Measurements from ENCODE around the gene BBS1. TPM values are rescaled to one million over a fixed set of nuclear protein-coding genes. Genes with fewer than 3 reads are reported as not detected.
A peak's percentile ranks its signal among the peaks of the same experiment; 100 is the strongest.

Gene BBS1
- total and polyA plus RNA-seq, 2 donors = 11.0 to 14.1 TPM

GRCh38 chr11:66497206-66497605 lies 13.2 kb upstream of the BBS1 start:
- DNase-seq (ENCODE audit: low read depth in 6 of 9, low spot score in 9 of 9) = no peak
- Histone ChIP-seq H3K36me3 (ENCODE audit: control insufficient read depth in 2 of 2, insufficient read depth in 2 of 2, low read length in 1 of 2) (peaks cover 52% of the 10 kb centered on the region in 2 donors), H3K9me3 (ENCODE audit: control insufficient read depth in 2 of 2, insufficient read depth in 1 of 2, low read length in 1 of 2) (no peaks in the 10 kb centered on the region), H3K4me3 (ENCODE audit: low read length in 2 of 2) (no peak overlapping the region), H3K4me1 (ENCODE audit: control insufficient read depth in 2 of 2, insufficient read depth in 2 of 2, low read length in 2 of 2) (no peaks in the 10 kb centered on the region), H3K27me3 (ENCODE audit: control insufficient read depth in 2 of 2, insufficient read depth in 1 of 2, low read length in 1 of 2) (no peaks in the 10 kb centered on the region), H3K27ac (ENCODE audit: low read depth in 1 of 2, low read length in 1 of 2) (no peak overlapping the region)
- WGBS = 97% methylated on average over 16 of the region's 16 CpGs

GRCh38 chr11:66498506-66498905 lies 11.9 kb upstream of the BBS1 start:
- no peaks in the 10 kb centered on the region for H3K9me3 ChIP-seq (ENCODE audit: control insufficient read depth in 2 of 2, insufficient read depth in 1 of 2, low read length in 1 of 2)
- over 99% methylated on average over 5 of the region's 5 CpGs for WGBS
- H3K27ac ChIP-seq (ENCODE audit: low read depth in 1 of 2, low read length in 1 of 2) = no peak overlapping the region
- H3K36me3 ChIP-seq (ENCODE audit: control insufficient read depth in 2 of 2, insufficient read depth in 2 of 2, low read length in 1 of 2) = peaks cover 39% of the 10 kb centered on the region in 2 donors
- no peak for DNase-seq (ENCODE audit: low read depth in 6 of 9, low spot score in 9 of 9)
- H3K4me1 ChIP-seq (ENCODE audit: control insufficient read depth in 2 of 2, insufficient read depth in 2 of 2, low read length in 2 of 2) = no peaks in the 10 kb centered on the region
- no peaks in the 10 kb centered on the region for H3K27me3 ChIP-seq (ENCODE audit: control insufficient read depth in 2 of 2, insufficient read depth in 1 of 2, low read length in 1 of 2)
- H3K4me3 ChIP-seq (ENCODE audit: low read length in 2 of 2) = no peak overlapping the region

- H3K27ac ChIP-seq (ENCODE audit: low read depth in 1 of 2, low read length in 1 of 2) = no peak overlapping the region
- no peak overlapping the region for H3K4me3 ChIP-seq (ENCODE audit: low read length in 2 of 2)
- H3K36me3 ChIP-seq (ENCODE audit: control insufficient read depth in 2 of 2, insufficient read depth in 2 of 2, low read length in 1 of 2) = peaks cover 13 to 19% of the 10 kb centered on the region in 2 donors
- H3K4me1 ChIP-seq (ENCODE audit: control insufficient read depth in 2 of 2, insufficient read depth in 2 of 2, low read length in 2 of 2) = peaks cover 2 to 3% of the 10 kb centered on the region in 2 donors
- H3K9me3 ChIP-seq (ENCODE audit: control insufficient read depth in 2 of 2, insufficient read depth in 1 of 2, low read length in 1 of 2) = no peaks in the 10 kb centered on the region
- 54% methylated on average over 1 of the region's 1 CpG for WGBS
- H3K27me3 ChIP-seq (ENCODE audit: control insufficient read depth in 2 of 2, insufficient read depth in 1 of 2, low read length in 1 of 2) = no peaks in the 10 kb centered on the region
- DNase-seq (ENCODE audit: low read depth in 6 of 9, low spot score in 9 of 9) = no peak
Measured at GRCh38 chr11:66505276-66505816, 5.1 kb upstream of the BBS1 start.

DNA sequence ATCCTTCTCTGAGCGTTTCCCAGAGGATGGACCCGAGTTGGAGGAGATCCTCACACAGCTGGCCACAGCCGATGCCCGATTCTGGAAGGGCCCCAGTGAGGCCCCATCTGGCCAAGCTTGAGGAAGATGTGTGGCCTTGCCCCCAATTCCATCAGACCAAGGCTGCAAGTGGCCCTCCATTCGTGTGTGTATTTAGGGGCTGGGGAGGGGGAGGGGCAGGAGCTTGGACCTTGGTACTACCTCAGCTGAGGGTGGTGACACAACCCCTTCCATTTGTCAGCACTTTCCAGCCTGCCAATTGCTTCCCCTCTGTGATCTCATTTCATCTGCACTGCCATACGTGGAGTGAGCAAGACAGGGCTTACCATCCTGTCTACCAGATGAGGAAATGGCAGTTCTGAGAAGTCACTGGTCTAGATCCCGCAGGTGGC lies 1.3 kb upstream of the BBS1 start:
- no peak overlapping the region for H3K27ac ChIP-seq (ENCODE audit: low read depth in 1 of 2, low read length in 1 of 2)
- peaks cover 10 to 14% of the 10 kb centered on the region in 2 donors for H3K36me3 ChIP-seq (ENCODE audit: control insufficient read depth in 2 of 2, insufficient read depth in 2 of 2, low read length in 1 of 2)
- no peaks in the 10 kb centered on the region for H3K27me3 ChIP-seq (ENCODE audit: control insufficient read depth in 2 of 2, insufficient read depth in 1 of 2, low read length in 1 of 2)
- H3K4me3 ChIP-seq (ENCODE audit: low read length in 2 of 2) = no peak overlapping the region
- no peaks in the 10 kb centered on the region for H3K9me3 ChIP-seq (ENCODE audit: control insufficient read depth in 2 of 2, insufficient read depth in 1 of 2, low read length in 1 of 2)
- 94% methylated on average over 7 of the region's 7 CpGs for WGBS
- no peak for DNase-seq (ENCODE audit: low read depth in 6 of 9, low spot score in 9 of 9)
- peaks cover 5 to 10% of the 10 kb centered on the region in 2 donors for H3K4me1 ChIP-seq (ENCODE audit: control insufficient read depth in 2 of 2, insufficient read depth in 2 of 2, low read length in 2 of 2)

DNA sequence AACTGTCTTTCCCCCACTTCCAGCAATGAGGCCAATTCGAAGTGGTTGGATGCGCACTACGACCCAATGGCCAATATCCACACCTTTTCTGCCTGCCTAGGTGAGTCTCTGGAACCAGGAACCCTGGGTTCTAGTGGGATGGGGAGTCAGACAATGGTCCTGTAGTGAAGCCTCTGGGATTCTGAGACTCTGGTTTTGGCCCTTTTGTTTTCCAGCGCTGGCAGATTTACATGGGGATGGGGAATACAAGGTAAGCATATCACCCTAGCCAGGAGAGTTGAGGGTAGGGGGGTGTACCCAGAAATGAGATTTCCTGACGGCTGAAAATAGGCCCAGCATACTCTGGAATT lies 530 bp downstream of the BBS1 start:
- Histone ChIP-seq H3K4me3 (ENCODE audit: low read length in 2 of 2) (peak overlapping the region; percentile 56 to 74), H3K4me1 (ENCODE audit: control insufficient read depth in 2 of 2, insufficient read depth in 2 of 2, low read length in 2 of 2) (peaks cover 5 to 10% of the 10 kb centered on the region in 2 donors), H3K27me3 (ENCODE audit: control insufficient read depth in 2 of 2, insufficient read depth in 1 of 2, low read length in 1 of 2) (no peaks in the 10 kb centered on the region), H3K27ac (ENCODE audit: low read depth in 1 of 2, low read length in 1 of 2) (no peak overlapping the region), H3K9me3 (ENCODE audit: control insufficient read depth in 2 of 2, insufficient read depth in 1 of 2, low read length in 1 of 2) (no peaks in the 10 kb centered on the region), H3K36me3 (ENCODE audit: control insufficient read depth in 2 of 2, insufficient read depth in 2 of 2, low read length in 1 of 2) (peaks cover 12 to 16% of the 10 kb centered on the region in 2 donors)
- 17% methylated on average over 5 of the region's 5 CpGs for WGBS
- peak in 1 of 9 donors; percentile 0 for DNase-seq (ENCODE audit: low read depth in 6 of 9, low spot score in 9 of 9)

- H3K27ac ChIP-seq (ENCODE audit: low read depth in 1 of 2, low read length in 1 of 2) = no peak overlapping the region
- H3K4me3 ChIP-seq (ENCODE audit: low read length in 2 of 2) = no peak overlapping the region
- no peaks in the 10 kb centered on the region for H3K4me1 ChIP-seq (ENCODE audit: control insufficient read depth in 2 of 2, insufficient read depth in 2 of 2, low read length in 2 of 2)
- peaks cover 34 to 39% of the 10 kb centered on the region in 2 donors for H3K36me3 ChIP-seq (ENCODE audit: control insufficient read depth in 2 of 2, insufficient read depth in 2 of 2, low read length in 1 of 2)
- H3K27me3 ChIP-seq (ENCODE audit: control insufficient read depth in 2 of 2, insufficient read depth in 1 of 2, low read length in 1 of 2) = no peaks in the 10 kb centered on the region
- no peaks in the 10 kb centered on the region for H3K9me3 ChIP-seq (ENCODE audit: control insufficient read depth in 2 of 2, insufficient read depth in 1 of 2, low read length in 1 of 2)
- no peak for DNase-seq (ENCODE audit: low read depth in 6 of 9, low spot score in 9 of 9)
- WGBS = 98% methylated on average over 11 of the region's 11 CpGs
Measured at GRCh38 chr11:66523611-66524010, 13.2 kb downstream of the BBS1 start.

- Histone ChIP-seq H3K27ac (ENCODE audit: low read depth in 1 of 2, low read length in 1 of 2) (no peak overlapping the region), H3K36me3 (ENCODE audit: control insufficient read depth in 2 of 2, insufficient read depth in 2 of 2, low read length in 1 of 2) (peaks cover 36 to 39% of the 10 kb centered on the region in 2 donors), H3K27me3 (ENCODE audit: control insufficient read depth in 2 of 2, insufficient read depth in 1 of 2, low read length in 1 of 2) (no peaks in the 10 kb centered on the region), H3K4me3 (ENCODE audit: low read length in 2 of 2) (no peak overlapping the region), H3K4me1 (ENCODE audit: control insufficient read depth in 2 of 2, insufficient read depth in 2 of 2, low read length in 2 of 2) (no peaks in the 10 kb centered on the region), H3K9me3 (ENCODE audit: control insufficient read depth in 2 of 2, insufficient read depth in 1 of 2, low read length in 1 of 2) (no peaks in the 10 kb centered on the region)
- DNase-seq (ENCODE audit: low read depth in 6 of 9, low spot score in 9 of 9) = no peak
- 97% methylated on average over 10 of the region's 10 CpGs for WGBS
Measured at GRCh38 chr11:66524304-66525040, 14.0 kb downstream of the BBS1 start.

DNA sequence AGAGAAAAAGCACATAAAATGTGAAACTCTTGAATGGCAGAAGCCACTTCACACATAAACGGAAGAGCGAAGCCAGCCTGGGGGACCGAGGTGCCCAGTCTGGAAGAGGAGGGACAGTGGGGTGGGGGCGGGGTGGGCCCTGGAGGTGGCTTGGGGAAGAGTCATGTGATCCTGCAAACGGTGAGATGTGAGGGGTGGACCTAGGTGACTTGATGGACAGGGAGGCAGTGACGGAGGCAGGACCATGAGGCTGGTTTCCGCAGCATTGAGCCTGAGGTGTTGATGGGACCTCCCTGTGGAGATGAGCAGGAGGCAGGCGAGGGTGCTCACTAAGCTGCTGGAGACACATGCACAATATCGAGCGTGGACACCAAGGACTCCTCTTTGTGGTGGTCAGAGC lies 18.6 kb downstream of the BBS1 start:
- no peak for DNase-seq (ENCODE audit: low read depth in 6 of 9, low spot score in 9 of 9)
- H3K27me3 ChIP-seq (ENCODE audit: control insufficient read depth in 2 of 2, insufficient read depth in 1 of 2, low read length in 1 of 2) = no peaks in the 10 kb centered on the region
- peaks cover 5 to 19% of the 10 kb centered on the region in 2 donors for H3K36me3 ChIP-seq (ENCODE audit: control insufficient read depth in 2 of 2, insufficient read depth in 2 of 2, low read length in 1 of 2)
- H3K4me1 ChIP-seq (ENCODE audit: control insufficient read depth in 2 of 2, insufficient read depth in 2 of 2, low read length in 2 of 2) = no peaks in the 10 kb centered on the region
- H3K9me3 ChIP-seq (ENCODE audit: control insufficient read depth in 2 of 2, insufficient read depth in 1 of 2, low read length in 1 of 2) = no peaks in the 10 kb centered on the region
- H3K27ac ChIP-seq (ENCODE audit: low read depth in 1 of 2, low read length in 1 of 2) = no peak overlapping the region
- H3K4me3 ChIP-seq (ENCODE audit: low read length in 2 of 2) = no peak overlapping the region
- 94% methylated on average over 10 of the region's 10 CpGs for WGBS

GRCh38 chr11:66529655-66530054 lies 19.2 kb downstream of the BBS1 start:
- Histone ChIP-seq H3K4me3 (ENCODE audit: low read length in 2 of 2) (no peak overlapping the region), H3K9me3 (ENCODE audit: control insufficient read depth in 2 of 2, insufficient read depth in 1 of 2, low read length in 1 of 2) (no peaks in the 10 kb centered on the region), H3K27ac (ENCODE audit: low read depth in 1 of 2, low read length in 1 of 2) (no peak overlapping the region), H3K4me1 (ENCODE audit: control insufficient read depth in 2 of 2, insufficient read depth in 2 of 2, low read length in 2 of 2) (no peaks in the 10 kb centered on the region), H3K27me3 (ENCODE audit: control insufficient read depth in 2 of 2, insufficient read depth in 1 of 2, low read length in 1 of 2) (no peaks in the 10 kb centered on the region), H3K36me3 (ENCODE audit: control insufficient read depth in 2 of 2, insufficient read depth in 2 of 2, low read length in 1 of 2) (peaks cover 5 to 19% of the 10 kb centered on the region in 2 donors)
- no peak for DNase-seq (ENCODE audit: low read depth in 6 of 9, low spot score in 9 of 9)
- WGBS = 94% methylated on average over 13 of the region's 13 CpGs
